Measurements from ENCODE around the gene PLA2G4D.

PLA2G4D gene

DNA sequence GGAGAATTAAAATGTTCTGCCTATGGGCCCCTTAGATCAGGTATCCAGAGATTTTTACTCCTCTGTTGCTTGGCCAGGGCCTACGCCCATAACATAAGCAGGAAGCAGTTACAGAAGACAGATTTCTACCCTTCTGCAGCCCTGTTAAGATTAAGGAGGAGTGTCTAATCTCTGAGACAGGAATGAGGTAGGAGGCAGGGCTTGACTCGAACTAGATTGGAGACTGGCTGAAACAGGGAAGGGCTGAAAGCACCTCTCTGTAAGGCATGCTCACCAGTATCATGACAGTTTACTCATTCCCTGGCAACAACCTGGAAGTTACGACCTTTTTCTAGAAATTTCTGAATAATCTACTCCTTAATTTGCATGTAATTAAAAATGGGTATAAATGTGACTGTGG lies 16.7 kb downstream of the PLA2G4D start:
- no peak for DNase-seq (ENCODE audit: low read depth in 3 of 3, low spot score in 1 of 3)

GRCh38 chr15:42073418-42073817 lies 20.9 kb downstream of the PLA2G4D start:
- no peak for DNase-seq (ENCODE audit: low read depth in 3 of 3, low spot score in 1 of 3)

GRCh38 chr15:42072141-42072685 lies 22.1 kb downstream of the PLA2G4D start:
- no peak for DNase-seq (ENCODE audit: low read depth in 3 of 3, low spot score in 1 of 3)

DNA sequence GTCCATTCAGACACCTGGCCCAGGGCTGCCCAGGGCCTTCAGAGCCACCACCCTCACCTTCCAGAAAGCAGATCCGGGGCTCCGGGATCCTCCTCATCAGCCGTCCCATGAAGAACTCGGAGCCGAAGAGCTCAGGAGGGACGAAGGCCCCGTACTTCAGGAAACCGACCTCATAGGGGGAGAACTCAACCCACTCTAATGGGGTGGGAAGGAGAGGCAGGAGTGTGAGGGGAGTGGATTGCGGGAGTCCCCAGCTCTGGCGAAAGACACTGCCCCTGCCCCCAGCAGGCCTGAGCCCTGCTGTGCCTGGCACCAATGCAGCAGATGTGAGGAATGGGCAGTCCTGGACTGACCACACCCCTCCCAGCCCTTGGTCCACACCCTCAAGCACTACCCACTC lies 22.6 kb downstream of the PLA2G4D start:
- DNase-seq (ENCODE audit: low read depth in 3 of 3, low spot score in 1 of 3): no peak

DNA sequence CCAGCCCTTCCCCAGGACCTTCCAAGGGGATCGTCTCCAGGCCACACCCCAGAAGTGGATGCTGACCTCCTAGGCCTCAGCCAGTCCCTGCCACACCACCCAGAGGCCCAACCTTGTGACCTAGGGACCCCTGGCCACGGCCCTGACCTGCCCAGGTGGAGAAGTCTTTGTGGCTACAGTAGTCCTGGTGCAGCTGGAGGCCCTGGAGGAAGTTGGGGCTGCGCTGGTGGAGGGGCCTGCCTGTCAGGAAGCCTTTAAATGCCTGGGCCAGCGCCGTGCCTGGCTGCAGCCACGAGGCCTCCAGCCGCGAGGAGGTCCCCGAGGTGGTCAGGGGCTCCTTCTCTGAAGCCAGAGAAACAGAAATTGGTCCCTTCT lies 23.4 kb downstream of the PLA2G4D start:
- DNase-seq (ENCODE audit: low read depth in 3 of 3, low spot score in 1 of 3): no peak

DNA sequence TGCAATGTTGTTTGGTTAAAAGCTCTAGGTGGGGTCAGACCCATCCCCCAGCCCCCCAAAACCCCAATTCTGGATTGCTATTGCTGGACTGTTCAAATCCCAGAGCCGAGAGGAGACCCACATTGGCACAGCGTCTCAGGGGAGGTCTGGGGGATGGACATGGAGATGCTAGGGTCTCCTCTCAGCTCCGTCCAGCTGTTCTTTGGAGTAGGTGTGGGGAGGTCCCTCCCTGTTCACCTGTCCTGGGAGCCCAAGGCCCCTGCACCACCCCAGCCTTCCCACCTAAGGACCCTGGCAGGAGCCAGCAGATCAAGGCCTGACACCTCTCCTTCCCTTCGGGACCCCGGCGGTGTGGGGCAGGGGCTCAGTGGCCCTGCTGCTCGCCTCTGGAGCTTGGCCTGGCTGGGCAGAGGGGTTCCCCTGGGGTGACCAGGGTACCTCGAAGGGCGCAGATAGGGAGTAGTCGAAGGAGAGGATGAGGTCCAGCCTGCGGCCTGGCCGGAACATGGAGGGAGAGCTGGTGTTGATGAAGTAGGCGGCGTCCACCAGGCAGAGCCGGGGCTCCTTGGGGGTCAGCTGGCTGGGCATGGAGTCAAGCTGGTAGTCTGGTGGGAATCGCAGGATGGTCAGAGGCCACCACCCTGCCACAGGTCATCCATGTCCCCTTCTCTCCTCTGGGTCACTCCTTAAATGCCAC lies 23.9 kb downstream of the PLA2G4D start:
- DNase-seq (ENCODE audit: low read depth in 3 of 3, low spot score in 1 of 3): no peak

GRCh38 chr15:42069496-42070278 lies 24.7 kb downstream of the PLA2G4D start:
- DNase-seq (ENCODE audit: low read depth in 3 of 3, low spot score in 1 of 3): no peak

DNA sequence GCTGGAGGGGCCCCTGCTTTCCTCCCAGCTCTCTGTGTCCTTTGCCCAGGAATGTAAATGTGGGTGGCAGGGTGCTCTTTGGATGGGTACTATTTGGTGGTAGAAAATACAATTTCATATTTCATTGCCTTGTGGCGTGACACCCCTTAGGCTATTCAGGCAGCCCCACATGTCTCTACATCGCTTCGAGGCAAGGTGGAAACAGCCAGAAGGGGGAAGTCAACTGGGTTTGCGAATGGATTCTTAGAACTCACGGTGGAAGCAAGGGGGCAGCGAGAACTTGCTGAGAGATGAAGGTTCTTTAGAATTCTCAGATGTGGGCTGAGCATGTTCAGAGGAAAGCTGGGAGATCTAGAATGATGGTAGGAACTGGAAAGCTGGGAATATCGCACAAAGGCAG lies 25.3 kb downstream of the PLA2G4D start:
- no peak for DNase-seq (ENCODE audit: low read depth in 3 of 3, low spot score in 1 of 3)

DNA sequence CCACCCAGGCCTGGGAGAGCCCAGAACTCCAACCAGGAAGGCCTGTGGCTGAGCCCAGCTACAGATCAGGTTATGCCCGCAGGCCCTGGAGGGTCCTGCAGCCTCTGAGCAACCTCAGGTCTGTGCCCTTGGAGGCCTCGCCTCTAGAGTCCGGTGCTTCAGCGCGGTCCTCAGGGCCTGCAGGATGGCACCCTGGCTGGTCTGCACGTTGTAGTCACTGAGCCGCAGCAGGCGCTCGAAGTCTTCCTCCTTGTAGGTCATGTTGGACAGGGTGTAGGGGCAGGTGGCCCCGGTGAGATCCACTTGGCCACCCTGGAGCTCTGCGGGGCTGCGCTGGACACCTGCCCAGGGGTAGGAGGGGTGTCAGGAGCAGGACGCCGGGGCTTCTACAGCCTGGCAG lies 25.8 kb downstream of the PLA2G4D start:
- DNase-seq (ENCODE audit: low read depth in 3 of 3, low spot score in 1 of 3): no peak

DNA sequence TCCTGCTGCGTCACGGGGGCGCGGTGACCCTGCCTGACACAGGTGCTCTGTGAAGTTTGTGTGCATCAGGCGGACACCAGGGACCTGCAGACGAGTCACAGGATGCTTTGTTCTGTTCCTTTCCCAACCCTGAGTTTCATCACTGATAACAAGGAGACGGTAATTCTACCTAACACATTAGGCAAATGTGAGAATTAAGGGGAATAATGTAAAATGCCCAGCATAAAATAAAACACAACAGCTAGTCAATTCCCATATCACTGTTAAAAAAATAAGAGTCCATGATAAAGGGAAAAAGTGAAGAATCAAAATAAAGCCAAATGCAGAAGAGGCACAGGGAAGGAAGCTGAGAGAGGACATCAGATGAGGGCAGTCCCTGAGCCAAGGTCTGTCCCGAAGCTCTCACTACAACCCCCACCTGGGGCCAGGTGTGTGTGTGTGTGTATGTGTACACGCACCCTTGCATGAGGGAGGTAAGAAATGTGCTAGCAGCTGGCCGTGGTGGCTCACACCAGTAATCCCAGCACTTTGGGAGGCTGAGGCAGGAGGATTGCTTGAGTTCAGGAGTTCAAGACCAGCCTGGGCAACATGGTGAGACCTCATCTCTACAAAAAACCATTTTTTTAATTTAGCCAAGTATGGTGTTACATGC lies 27.5 kb downstream of the PLA2G4D start:
- no peak for DNase-seq (ENCODE audit: low read depth in 3 of 3, low spot score in 1 of 3)

DNA sequence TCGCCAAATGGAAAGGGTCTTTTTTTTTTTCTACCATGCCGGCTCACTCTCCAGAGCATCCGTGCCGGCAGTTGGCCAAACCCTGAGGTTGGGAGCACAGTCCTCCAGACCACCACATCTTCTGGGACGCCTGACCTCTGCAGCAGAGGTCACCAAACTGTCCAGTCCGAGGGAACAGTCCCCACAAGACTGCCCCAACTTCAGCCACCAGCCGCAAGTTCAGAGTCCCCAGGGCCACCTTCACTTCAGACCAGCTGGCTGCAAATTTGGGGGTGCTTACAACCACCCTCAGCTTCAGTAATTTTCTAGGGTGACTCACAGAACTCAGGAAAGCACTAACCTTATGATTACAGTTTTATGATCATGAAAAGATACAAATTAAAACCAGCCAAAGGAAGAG lies 28.9 kb downstream of the PLA2G4D start:
- no peak for DNase-seq (ENCODE audit: low read depth in 3 of 3, low spot score in 1 of 3)

DNA sequence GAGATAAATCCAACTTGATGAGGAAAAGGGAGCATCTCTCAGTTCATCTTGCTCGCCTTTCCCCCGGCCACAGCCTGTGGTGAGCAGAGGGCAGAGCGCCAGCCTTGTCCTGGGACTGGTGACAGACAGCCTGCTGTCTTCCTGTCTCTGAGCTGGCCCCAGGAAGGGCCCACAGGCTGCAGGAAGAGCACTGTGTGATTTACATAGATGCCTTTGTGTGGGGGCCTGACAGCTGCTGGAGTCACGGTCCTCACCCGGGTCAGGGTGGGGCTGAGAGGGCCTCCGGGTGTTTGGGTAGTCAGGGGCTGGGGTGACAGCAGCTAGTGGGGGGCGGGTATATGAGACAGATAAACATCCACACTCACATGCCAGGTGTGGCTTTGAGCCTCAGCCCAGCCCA lies 29.3 kb downstream of the PLA2G4D start:
- no peak for DNase-seq (ENCODE audit: low read depth in 3 of 3, low spot score in 1 of 3)

GRCh38 chr15:42064271-42064670 lies 30.1 kb downstream of the PLA2G4D start:
- no peak for DNase-seq (ENCODE audit: low read depth in 3 of 3, low spot score in 1 of 3)

DNA sequence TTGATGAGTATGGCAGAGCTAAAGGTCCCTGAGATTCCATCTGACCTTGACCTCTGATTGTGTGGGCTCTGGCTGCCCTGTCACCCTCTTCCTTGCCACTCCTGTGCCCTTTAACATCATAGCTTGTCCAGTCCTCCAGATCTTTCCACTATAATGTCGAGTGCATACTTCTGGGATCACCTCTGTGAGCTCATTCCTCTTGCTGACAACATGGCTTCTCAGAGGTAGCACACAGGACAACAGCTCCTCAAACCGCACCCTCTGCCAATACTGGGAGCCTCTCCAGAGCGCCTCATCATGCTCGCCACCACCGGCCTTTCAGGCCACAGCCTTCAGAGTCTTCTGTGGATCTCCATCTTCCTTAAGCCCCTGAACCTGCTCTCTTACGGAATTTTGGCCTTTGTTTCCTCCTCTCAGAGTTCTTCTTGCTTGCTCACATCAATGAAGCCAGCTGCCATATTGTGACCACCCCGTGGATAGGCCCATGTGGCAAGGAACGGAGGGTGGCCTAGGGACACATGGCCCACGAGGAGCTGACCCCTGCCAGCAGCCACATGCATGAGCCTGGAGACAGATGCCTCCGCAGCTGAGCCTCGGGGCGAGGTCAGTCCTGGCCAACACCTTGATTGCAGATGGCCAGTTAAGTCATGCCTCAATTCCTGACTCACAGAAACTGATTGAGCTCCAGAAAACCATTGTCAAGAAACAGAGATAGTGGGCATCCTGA lies 31.1 kb downstream of the PLA2G4D start:
- no peak for DNase-seq (ENCODE audit: low read depth in 3 of 3, low spot score in 1 of 3)

- DNase-seq (ENCODE audit: low read depth in 3 of 3, low spot score in 1 of 3): no peak
These were observed 32.0 kb downstream of the PLA2G4D start for GRCh38 chr15:42062284-42062806.

DNA sequence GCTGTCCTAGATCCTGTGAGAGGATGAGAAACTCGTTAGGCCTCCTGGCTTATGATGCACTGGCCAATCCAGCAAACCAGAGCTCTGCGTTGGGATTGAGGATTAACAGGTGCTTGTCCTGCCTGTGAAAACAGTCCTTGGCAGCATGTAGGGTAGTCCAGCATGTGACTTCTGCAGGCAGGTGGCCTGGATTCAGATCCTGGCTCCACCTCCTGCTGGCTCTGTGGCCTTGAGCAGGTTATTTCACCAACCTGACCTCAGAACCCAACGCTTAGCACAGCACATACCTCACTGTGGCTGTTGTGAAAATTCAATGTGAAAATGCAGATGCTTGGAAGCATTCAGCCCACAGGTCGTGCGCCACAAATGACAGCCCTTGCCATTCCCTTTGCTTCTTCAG lies 33.6 kb downstream of the PLA2G4D start:
- no peak for DNase-seq (ENCODE audit: low read depth in 3 of 3, low spot score in 1 of 3)

GRCh38 chr15:42060477-42060763 lies 33.9 kb downstream of the PLA2G4D start:
- DNase-seq (ENCODE audit: low read depth in 3 of 3, low spot score in 1 of 3): no peak

DNA sequence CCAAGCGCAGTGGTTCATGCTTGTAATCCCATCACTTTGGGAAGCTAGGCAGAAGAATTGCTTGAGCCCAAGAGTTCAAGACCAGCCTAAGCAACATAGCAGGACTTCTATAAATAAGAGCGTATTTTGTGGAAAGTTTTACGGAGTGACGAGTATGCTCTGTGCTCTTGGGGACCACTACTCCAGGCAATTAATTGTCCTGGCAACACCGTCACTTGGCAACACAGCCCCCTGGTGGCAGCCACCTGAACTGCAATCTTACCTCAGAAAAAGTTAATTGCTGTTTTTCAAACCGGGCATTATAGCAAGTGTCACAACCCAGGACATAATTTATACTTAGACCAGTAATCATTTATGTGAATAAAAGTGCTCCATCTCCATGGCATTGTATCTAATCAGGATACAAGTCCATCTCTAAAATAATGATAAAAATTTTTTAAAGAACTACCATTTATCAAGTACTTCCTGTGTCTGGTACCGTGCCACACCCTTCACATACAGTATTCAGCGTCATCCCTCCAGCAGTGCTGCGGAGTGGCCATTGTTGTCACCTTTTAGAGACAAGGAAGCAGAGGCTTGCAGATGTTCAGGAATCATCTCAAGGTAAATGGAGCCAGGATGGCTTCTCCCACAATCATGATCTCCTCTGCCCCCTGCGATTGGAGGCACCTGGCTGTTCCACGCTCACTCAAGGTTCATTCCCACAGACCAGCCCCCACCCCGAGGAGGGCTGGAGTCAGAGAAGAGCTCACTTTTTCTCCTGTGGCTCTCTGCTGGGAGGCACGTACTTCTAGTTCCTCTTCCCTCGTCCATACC lies 34.5 kb downstream of the PLA2G4D start:
- DNase-seq (ENCODE audit: low read depth in 3 of 3, low spot score in 1 of 3): peak; percentile 23 to 72 (median 36)

- no peak for DNase-seq (ENCODE audit: low read depth in 3 of 3, low spot score in 1 of 3)
These were observed 35.6 kb downstream of the PLA2G4D start for GRCh38 chr15:42058791-42059190.

GRCh38 chr15:42057799-42058646 lies 36.3 kb downstream of the PLA2G4D start:
- no peak for DNase-seq (ENCODE audit: low read depth in 3 of 3, low spot score in 1 of 3)
